Activated T-cell treated with anti-CD3 and anti-CD28 coated beads, Interleukin-2, amount 50 U/mL, for 1 hour (primary cell): Measurements from ENCODE around the gene IGF2BP1.
"Not testable (repeated sequence)": the region's sequence is repeated elsewhere in the genome, so short reads cannot be mapped to it uniquely, and the experiment has no call there.

Source experiments
- DNase-seq: peaks from one replicate; pipeline ENCODE4 v3.0.0-alpha.2; 2020

IGF2BP1 gene

DNA sequence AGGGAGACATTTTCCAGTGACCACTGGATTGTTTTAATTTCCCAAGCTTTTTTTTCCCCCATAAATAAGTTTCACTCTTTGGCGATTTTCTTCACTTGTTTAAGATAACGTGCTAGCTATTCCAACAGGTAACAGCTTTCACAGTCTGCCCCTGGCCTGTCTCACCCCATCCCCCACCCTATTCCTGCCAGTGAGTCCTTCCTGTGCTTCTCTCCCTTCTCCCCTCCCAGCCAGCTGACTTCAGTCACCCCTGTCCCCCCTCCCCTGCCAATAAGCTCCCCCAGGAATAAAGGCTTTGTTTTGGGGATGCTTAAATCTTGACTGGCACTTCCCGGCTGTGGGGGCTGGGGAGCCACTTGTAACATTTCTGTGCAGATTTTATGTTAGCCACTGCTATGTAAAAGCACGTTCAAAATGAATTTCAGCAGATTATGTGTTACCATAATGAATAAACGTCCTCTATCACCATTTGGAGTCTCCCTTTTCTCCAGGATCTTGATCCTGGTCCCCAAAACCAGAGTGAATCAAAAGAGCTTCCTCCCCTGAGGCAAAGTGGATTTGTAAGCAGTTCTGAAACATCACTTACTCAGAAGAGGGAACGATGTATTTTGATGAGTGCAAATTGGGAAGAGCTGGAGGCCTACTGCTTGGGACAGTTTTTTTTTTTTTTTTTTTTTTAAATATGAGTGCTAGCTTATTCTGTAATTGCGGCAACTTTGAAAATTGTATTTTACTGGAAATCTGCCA, 58.2 kb downstream of the IGF2BP1 start:
- DNase-seq, result no peak

DNA sequence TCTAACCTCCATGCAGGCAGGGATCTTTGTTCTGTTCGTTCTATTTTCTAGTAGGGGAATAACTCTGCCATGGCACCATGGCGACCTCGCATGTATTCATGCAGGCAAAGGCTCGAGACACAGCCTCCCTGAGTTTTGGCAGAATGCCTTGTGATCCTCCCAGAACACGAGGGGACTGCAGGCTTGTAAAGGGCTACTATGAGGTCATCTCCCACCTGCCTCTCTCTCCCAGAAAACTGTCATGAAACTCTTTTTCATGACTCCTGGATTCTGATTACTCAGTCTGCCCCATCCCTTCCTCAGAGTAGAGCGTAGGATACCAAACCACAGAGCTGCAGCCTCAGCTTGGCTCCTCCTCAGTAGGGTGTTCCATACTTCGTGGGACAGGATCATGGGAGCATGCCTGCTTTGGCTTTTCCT, 64.3 kb downstream of the IGF2BP1 start:
- DNase-seq, result no peak

- no peak for DNase-seq
Measured at GRCh38 chr17:49063652-49064051, 66.5 kb downstream of the IGF2BP1 start.

GRCh38 chr17:49067163-49067562, 70.0 kb downstream of the IGF2BP1 start:
- DNase-seq, result no peak

- DNase-seq, result no peak
Measured at GRCh38 chr17:49069585-49070273, 72.5 kb downstream of the IGF2BP1 start.

- no peak for DNase-seq
Measured at GRCh38 chr17:49071106-49071505, 73.9 kb downstream of the IGF2BP1 start.

- DNase-seq, result no peak
Measured at GRCh38 chr17:49074851-49075540, 77.8 kb downstream of the IGF2BP1 start.

- no peak for DNase-seq
Measured at GRCh38 chr17:49076573-49077384, 79.6 kb downstream of the IGF2BP1 start.

DNA sequence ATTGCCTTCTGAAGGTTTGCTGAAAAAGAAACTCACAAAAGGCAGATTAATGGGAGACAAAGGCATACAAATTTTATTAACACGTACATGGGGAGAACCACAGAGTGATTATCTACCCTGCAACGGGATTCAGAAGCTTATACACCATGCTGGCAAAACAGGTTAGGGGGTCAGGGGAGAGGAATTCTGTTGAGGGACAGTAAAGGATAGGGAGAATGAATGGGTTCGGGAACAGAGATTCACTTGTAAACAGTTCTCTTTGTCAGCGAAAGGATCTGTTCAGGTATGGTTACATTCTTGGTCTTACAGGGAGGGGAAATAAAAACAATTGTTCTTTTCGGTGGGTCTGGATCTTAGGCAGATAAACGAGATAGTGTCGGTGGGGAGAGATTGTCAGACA, 81.1 kb downstream of the IGF2BP1 start:
- DNase-seq, result no peak

DNA sequence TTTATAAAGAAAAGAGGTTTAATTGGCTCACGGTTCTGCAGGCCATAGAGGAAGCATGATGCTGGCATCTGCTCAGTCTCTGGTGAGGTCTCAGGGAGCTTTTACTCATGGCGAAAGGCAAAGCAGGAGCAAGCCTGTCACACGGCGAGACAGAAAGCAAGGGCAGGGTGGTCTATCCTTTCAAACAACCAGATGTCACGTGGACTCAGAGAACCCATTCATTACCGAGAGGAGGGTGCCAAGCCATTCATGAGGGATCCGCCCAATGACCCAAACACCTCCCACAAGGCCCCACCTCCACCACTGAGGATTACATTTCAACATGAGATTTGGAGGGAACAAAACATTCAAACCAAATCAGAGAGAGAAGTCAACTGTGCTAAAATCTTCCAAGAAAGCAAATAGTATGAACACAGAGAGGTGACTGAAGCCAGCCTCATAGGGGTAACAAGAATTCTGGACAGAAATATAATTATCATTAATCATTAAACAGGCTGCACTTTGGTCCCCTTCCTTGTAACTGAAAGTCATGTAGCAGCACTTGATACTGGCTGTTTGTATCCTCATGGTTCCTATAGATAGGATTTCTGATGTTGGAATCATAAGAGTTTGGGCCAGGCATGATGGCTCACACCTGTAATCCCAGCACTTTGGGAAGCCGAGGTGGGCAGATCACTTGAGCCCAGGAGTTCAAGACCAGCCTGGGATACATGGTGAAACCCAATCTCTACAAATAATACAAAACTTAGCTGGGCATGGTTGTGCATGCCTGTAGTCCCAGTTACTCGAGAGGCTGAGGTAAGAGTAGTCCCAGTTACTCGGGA, 82.9 kb downstream of the IGF2BP1 start:
- no peak for DNase-seq

GRCh38 chr17:49082231-49082630, 85.0 kb downstream of the IGF2BP1 start:
- DNase-seq, result no peak

DNA sequence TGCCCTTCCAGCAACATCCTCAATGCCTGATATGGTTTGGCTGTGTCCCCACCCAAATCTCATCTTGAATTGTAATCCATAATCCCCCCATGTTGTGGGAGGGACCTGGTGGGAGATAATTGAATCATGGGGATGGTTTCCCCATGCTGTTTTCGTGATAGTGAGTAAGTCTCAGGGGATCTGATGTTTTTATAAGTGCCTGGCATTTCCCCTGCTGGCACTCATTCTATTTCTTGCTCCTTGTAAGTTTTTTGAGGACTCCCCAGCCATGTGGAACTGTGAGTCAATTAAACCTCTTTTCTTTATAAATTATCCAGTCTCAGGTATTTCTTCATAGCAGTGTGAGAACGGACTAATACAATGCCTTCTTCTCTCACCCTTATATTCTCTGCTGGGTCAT, 87.9 kb downstream of the IGF2BP1 start:
- not testable (repeated sequence) for DNase-seq

DNA sequence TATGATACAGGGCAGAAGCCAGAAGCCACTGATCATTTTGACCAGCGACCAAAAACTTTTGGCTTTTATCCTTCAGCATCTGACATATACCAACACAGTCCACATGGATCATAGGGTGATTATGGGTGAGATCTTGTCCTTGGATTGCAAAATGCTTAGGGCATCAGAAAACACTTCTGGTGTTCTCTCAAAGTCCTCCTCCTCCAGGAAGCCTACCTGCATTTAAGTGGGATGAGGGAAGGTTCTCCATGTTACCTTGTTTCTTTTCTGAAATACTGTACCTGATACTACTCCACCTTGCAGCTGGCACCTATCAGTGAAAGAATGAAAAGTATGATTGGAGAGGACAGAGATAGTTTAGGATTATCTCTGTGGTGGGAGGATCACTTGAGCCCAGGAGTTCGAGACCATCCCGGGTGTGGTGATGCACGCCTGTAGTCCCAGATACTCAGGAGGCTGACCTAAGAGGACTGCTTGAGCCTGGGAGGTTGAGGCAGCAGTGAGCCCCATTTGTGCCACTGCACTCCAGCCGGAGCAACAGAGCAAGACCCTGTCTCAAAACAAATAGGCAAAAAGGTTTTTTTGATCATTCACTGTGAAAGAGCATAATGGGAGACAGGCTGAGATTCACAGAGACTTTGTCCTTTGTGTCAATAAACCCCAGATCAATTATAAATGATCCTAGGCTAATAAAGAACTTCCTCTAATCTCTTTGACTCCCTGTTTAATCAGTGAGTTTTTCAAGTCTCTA, 88.6 kb downstream of the IGF2BP1 start:
- no peak for DNase-seq

DNA sequence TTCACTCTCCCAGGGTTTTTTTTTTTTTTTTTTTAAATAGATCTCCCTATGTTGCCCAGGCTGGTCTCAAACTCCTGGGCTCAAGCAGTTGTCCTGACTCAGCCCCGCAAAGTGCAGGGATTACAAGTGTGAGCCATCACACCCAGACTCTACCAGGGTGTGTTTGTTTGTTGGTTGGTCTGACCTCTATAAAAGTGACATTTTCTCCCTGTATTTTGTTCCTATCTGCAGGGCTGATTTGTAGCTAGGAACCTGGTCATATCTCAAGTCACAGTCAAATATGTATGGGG, 89.1 kb downstream of the IGF2BP1 start:
- DNase-seq, result no peak

- DNase-seq, result no peak
Measured at GRCh38 chr17:49086649-49087048, 89.5 kb downstream of the IGF2BP1 start.

GRCh38 chr17:49089094-49089493, 91.9 kb downstream of the IGF2BP1 start:
- DNase-seq, result no peak

GRCh38 chr17:49090878-49091594, 93.9 kb downstream of the IGF2BP1 start:
- DNase-seq, result no peak

GRCh38 chr17:49093131-49093530, 95.9 kb downstream of the IGF2BP1 start:
- no peak for DNase-seq

GRCh38 chr17:49100601-49101000, 103.4 kb downstream of the IGF2BP1 start:
- no peak for DNase-seq

DNA sequence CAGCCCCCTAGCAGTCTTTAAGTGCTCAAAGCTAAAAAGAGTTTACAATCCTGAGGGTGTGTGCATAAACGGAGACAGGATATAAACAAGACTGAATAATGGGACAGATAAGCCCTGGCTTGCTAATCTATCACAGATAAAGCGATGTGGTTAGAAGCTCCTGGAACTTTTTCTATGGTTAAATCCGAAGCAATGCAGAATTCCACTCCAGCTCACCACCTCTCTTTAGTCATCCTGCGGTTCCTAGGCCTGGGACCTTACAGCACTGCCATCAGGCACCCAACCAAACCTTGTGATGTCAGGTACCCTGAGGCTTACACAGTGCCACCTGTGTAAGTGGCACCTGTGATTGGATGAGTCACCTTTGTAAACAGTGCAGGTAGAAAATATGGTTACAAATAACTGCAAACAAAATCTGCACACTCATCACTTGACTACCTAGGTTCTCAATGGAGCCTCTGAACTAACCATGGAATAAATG, 103.9 kb downstream of the IGF2BP1 start:
- DNase-seq, result no peak

GRCh38 chr17:49103360-49103759, 106.2 kb downstream of the IGF2BP1 start:
- not testable (repeated sequence) for DNase-seq
